NCI-H2029 (cell line): ENCODE results near the gene ZC3H13.

Experiments used
- DNase-seq: peaks from one replicate; lab custom pipeline; 2025; lab: John Stamatoyannopoulos, UW

The ZC3H13 gene

GRCh38 chr13:46059405-46059804 lies 6.9 kb upstream of the ZC3H13 start:
- DNase-seq: no peak

- DNase-seq: no peak
These were observed 5.7 kb upstream of the ZC3H13 start for GRCh38 chr13:46058268-46058667.

- no peak for DNase-seq
These were observed 4.9 kb upstream of the ZC3H13 start for GRCh38 chr13:46057256-46058015.

GRCh38 chr13:46053162-46054012 lies 841 bp upstream of the ZC3H13 start:
- DNase-seq: no peak

GRCh38 chr13:46051968-46052318 lies 603 bp downstream of the ZC3H13 start:
- no peak for DNase-seq

GRCh38 chr13:46050771-46051170 lies 1.8 kb downstream of the ZC3H13 start:
- no peak for DNase-seq

- DNase-seq: no peak
These were observed 7.1 kb downstream of the ZC3H13 start for GRCh38 chr13:46045424-46045823.

GRCh38 chr13:46043647-46044046 lies 8.9 kb downstream of the ZC3H13 start:
- DNase-seq: no peak

GRCh38 chr13:46041419-46041839 lies 11.1 kb downstream of the ZC3H13 start:
- DNase-seq: no peak

- DNase-seq: no peak
These were observed 11.8 kb downstream of the ZC3H13 start for GRCh38 chr13:46040763-46041162.

GRCh38 chr13:46039411-46040182 lies 12.9 kb downstream of the ZC3H13 start:
- no peak for DNase-seq

GRCh38 chr13:46038296-46038695 lies 14.2 kb downstream of the ZC3H13 start:
- no peak for DNase-seq

GRCh38 chr13:46035066-46035465 lies 17.5 kb downstream of the ZC3H13 start:
- peak; percentile 36 for DNase-seq

GRCh38 chr13:46032341-46032740 lies 20.2 kb downstream of the ZC3H13 start:
- DNase-seq: no peak

- no peak for DNase-seq
These were observed 20.8 kb downstream of the ZC3H13 start for GRCh38 chr13:46031581-46032263.

GRCh38 chr13:46025157-46025556 lies 27.4 kb downstream of the ZC3H13 start:
- DNase-seq: no peak

- no peak for DNase-seq
These were observed 30.1 kb downstream of the ZC3H13 start for GRCh38 chr13:46022481-46022880.

- no peak for DNase-seq
These were observed 36.3 kb downstream of the ZC3H13 start for GRCh38 chr13:46016216-46016615.

GRCh38 chr13:46015366-46015765 lies 37.2 kb downstream of the ZC3H13 start:
- DNase-seq: no peak

GRCh38 chr13:46012404-46012803 lies 40.1 kb downstream of the ZC3H13 start:
- no peak for DNase-seq

GRCh38 chr13:46010148-46010547 lies 42.4 kb downstream of the ZC3H13 start:
- DNase-seq: no peak

GRCh38 chr13:46008631-46009030 lies 43.9 kb downstream of the ZC3H13 start:
- no peak for DNase-seq
